ENCODE data around the gene DPP7. TPM values are rescaled to one million over a fixed set of nuclear protein-coding genes. Genes with fewer than 3 reads are reported as not detected.

DPP7 gene
- total and polyA plus RNA-seq, 9 of the 15 experiments (the other 6 are each of a cell fraction or from before 2014, with no cell fraction given) = 0.99 to 365 (median 132) TPM

DNA sequence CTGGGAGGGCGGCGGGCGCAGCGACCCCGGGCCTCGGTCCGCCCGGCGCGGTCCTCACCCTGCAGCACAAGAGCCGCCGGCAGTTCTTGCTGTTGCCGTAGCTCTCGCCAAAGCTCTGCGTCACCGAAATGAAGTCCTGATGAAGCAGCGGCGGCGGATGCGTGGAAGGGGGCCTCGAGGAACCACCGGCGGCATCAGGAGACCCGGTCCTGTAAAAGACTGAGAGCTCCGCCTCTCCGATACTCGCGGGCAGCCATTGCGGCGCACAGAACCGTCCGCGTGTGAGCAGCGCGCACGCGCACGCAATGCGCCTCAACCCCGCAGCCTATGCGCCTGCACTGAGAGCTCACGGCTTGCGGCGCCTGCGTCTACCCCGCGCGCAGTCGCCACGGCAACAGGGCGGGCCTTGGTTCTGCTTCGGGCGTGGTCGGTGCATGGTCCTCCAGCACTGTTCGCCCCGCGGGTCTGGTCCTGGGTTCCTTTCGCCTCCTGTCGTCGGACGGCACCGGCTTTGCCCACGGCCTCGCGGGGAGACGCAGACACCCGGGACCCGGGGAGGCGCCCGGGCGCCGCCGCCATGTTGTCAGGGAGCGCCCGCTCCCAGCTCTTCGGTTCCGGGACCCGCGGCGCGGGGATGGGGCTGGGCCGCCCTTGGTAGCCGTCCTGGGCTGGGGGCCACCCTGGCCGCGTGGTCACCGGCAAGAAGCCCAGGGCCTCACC lies 15.1 kb upstream of the DPP7 start (continued):
- TF ChIP-seq HDAC8 (tag; IDR thresholded peaks at IDR 0.05) = no peak
- TF ChIP-seq CXXC5 (CRISPR knock-in tag; IDR thresholded peaks at IDR 0.05) = peak; percentile 98
- TF ChIP-seq, protein P1, sequence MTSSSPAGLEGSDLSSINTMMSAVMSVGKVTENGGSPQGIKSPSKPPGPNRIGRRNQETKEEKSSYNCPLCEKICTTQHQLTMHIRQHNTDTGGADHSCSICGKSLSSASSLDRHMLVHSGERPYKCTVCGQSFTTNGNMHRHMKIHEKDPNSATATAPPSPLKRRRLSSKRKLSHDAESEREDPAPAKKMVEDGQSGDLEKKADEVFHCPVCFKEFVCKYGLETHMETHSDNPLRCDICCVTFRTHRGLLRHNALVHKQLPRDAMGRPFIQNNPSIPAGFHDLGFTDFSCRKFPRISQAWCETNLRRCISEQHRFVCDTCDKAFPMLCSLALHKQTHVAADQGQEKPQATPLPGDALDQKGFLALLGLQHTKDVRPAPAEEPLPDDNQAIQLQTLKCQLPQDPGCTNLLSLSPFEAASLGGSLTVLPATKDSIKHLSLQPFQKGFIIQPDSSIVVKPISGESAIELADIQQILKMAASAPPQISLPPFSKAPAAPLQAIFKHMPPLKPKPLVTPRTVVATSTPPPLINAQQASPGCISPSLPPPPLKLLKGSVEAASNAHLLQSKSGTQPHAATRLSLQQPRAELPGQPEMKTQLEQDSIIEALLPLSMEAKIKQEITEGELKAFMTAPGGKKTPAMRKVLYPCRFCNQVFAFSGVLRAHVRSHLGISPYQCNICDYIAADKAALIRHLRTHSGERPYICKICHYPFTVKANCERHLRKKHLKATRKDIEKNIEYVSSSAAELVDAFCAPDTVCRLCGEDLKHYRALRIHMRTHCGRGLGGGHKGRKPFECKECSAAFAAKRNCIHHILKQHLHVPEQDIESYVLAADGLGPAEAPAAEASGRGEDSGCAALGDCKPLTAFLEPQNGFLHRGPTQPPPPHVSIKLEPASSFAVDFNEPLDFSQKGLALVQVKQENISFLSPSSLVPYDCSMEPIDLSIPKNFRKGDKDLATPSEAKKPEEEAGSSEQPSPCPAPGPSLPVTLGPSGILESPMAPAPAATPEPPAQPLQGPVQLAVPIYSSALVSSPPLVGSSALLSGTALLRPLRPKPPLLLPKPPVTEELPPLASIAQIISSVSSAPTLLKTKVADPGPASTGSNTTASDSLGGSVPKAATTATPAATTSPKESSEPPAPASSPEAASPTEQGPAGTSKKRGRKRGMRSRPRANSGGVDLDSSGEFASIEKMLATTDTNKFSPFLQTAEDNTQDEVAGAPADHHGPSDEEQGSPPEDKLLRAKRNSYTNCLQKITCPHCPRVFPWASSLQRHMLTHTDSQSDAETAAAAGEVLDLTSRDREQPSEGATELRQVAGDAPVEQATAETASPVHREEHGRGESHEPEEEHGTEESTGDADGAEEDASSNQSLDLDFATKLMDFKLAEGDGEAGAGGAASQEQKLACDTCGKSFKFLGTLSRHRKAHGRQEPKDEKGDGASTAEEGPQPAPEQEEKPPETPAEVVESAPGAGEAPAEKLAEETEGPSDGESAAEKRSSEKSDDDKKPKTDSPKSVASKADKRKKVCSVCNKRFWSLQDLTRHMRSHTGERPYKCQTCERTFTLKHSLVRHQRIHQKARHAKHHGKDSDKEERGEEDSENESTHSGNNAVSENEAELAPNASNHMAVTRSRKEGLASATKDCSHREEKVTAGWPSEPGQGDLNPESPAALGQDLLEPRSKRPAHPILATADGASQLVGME (CRISPR knock-in tag; IDR thresholded peaks at IDR 0.05) = 0 out of 2 replicates have a peak, but pooled peaks have one; percentile 26
- TF ChIP-seq ZNF134 (CRISPR knock-in tag; conservative IDR thresholded peaks at IDR 0.05) = 0 out of 2 replicates have a peak, but pooled peaks have one; percentile 5
- peak; percentile 88 for TF ChIP-seq POLR2A (conservative IDR thresholded peaks at IDR 0.05)
- TF ChIP-seq NR2C1 (IDR thresholded peaks at IDR 0.05) = no peak
- TF ChIP-seq NR2C1 (tag; IDR thresholded peaks at IDR 0.05) = no peak
- TF ChIP-seq TRIM24 (IDR thresholded peaks at IDR 0.05) = no peak
- peak; percentile 79; the same call in 1 of the 2 replicates for TF ChIP-seq OTX1 (CRISPR knock-in tag; IDR thresholded peaks at IDR 0.05)
- peak; percentile 92 for TF ChIP-seq FOXJ2 (tag; IDR thresholded peaks at IDR 0.05)
- TF ChIP-seq, protein P2, sequence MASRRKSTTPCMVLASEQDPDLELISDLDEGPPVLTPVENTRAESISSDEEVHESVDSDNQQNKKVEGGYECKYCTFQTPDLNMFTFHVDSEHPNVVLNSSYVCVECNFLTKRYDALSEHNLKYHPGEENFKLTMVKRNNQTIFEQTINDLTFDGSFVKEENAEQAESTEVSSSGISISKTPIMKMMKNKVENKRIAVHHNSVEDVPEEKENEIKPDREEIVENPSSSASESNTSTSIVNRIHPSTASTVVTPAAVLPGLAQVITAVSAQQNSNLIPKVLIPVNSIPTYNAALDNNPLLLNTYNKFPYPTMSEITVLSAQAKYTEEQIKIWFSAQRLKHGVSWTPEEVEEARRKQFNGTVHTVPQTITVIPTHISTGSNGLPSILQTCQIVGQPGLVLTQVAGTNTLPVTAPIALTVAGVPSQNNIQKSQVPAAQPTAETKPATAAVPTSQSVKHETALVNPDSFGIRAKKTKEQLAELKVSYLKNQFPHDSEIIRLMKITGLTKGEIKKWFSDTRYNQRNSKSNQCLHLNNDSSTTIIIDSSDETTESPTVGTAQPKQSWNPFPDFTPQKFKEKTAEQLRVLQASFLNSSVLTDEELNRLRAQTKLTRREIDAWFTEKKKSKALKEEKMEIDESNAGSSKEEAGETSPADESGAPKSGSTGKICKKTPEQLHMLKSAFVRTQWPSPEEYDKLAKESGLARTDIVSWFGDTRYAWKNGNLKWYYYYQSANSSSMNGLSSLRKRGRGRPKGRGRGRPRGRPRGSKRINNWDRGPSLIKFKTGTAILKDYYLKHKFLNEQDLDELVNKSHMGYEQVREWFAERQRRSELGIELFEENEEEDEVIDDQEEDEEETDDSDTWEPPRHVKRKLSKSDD (conservative IDR thresholded peaks at IDR 0.05; ENCODE audit: low read length) = peak; percentile 55; the same call in 1 of the 2 replicates
- no peak for TF ChIP-seq EWSR1 (IDR thresholded peaks at IDR 0.05; ENCODE audit: borderline replicate concordance, low read depth, partially characterized antibody)
- 0 out of 2 replicates have a peak, but pooled peaks have one; percentile 24 for TF ChIP-seq ZNF175 (CRISPR knock-in tag; IDR thresholded peaks at IDR 0.05; ENCODE audit: low read depth)
- TF ChIP-seq, protein P3, sequence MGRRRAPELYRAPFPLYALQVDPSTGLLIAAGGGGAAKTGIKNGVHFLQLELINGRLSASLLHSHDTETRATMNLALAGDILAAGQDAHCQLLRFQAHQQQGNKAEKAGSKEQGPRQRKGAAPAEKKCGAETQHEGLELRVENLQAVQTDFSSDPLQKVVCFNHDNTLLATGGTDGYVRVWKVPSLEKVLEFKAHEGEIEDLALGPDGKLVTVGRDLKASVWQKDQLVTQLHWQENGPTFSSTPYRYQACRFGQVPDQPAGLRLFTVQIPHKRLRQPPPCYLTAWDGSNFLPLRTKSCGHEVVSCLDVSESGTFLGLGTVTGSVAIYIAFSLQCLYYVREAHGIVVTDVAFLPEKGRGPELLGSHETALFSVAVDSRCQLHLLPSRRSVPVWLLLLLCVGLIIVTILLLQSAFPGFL (CRISPR knock-in tag; IDR thresholded peaks at IDR 0.05) = no peak
- TF ChIP-seq, protein P4, sequence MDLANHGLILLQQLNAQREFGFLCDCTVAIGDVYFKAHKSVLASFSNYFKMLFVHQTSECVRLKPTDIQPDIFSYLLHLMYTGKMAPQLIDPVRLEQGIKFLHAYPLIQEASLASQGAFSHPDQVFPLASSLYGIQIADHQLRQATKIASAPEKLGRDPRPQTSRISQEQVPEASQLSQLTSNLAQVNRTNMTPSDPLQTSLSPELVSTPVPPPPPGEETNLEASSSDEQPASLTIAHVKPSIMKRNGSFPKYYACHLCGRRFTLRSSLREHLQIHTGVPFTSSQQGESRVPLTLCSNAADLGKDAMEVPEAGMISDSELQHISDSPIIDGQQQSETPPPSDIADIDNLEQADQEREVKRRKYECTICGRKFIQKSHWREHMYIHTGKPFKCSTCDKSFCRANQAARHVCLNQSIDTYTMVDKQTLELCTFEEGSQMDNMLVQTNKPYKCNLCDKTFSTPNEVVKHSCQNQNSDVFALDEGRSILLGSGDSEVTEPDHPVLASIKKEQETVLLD (IDR thresholded peaks at IDR 0.05) = peak; percentile 97
- TF ChIP-seq ZNF263 (CRISPR knock-in tag; IDR thresholded peaks at IDR 0.05; ENCODE audit: borderline replicate concordance) = peak; percentile 66; the same call in 1 of the 2 replicates

All from K562 (cell line).